NCI-H2029 treated with DMSO at 0.1 percent for 48 hours (cell line): ENCODE measurements around the gene FCER1G.

Source experiments
- DNase-seq: peaks from one replicate; lab custom pipeline; 2025; lab: John Stamatoyannopoulos, UW

Gene FCER1G

GRCh38 chr1:161215076-161215475, at the start of gene FCER1G:
Gene FCER1G (plus strand): TSS chr1:161215295. CDS start chr1:161215322, 27 bp downstream.
- no peak for DNase-seq

GRCh38 chr1:161165742-161166668, 49.1 kb upstream of the FCER1G start, which contains the start of gene PPOX:
Gene PPOX (plus strand): TSS chr1:161166426. CDS start chr1:161166848, 422 bp downstream.
- DNase-seq: peak; percentile 95

GRCh38 chr1:161166669-161167548, 48.2 kb upstream of the FCER1G start:
- no peak for DNase-seq

GRCh38 chr1:161168906-161169305, 46.2 kb upstream of the FCER1G start:
- DNase-seq: no peak

GRCh38 chr1:161171191-161171590, 43.9 kb upstream of the FCER1G start:
- DNase-seq: no peak

GRCh38 chr1:161171696-161172095, 43.4 kb upstream of the FCER1G start:
- no peak for DNase-seq

- DNase-seq: no peak
Observed at GRCh38 chr1:161172349-161172748, 42.7 kb upstream of the FCER1G start.

- DNase-seq: no peak
Observed at GRCh38 chr1:161172776-161173376, 42.2 kb upstream of the FCER1G start.

- DNase-seq: no peak
Observed at GRCh38 chr1:161173711-161174110, 41.4 kb upstream of the FCER1G start.

- no peak for DNase-seq
Observed at GRCh38 chr1:161174911-161175310, 40.2 kb upstream of the FCER1G start.

GRCh38 chr1:161175771-161176453, 39.2 kb upstream of the FCER1G start:
- no peak for DNase-seq

GRCh38 chr1:161176468-161177111, 38.5 kb upstream of the FCER1G start:
- no peak for DNase-seq

- peak; percentile 44 for DNase-seq
Observed at GRCh38 chr1:161177112-161177935, 37.8 kb upstream of the FCER1G start, which contains the start of gene B4GALT3. Gene B4GALT3 (minus strand): TSS chr1:161177507. CDS start chr1:161176060, 1,447 bp downstream.

GRCh38 chr1:161177936-161178244, 37.2 kb upstream of the FCER1G start:
- DNase-seq: no peak

- no peak for DNase-seq
Observed at GRCh38 chr1:161179698-161180097, 35.4 kb upstream of the FCER1G start.

GRCh38 chr1:161180639-161181038, 34.5 kb upstream of the FCER1G start:
- DNase-seq: no peak

- no peak for DNase-seq
Observed at GRCh38 chr1:161182214-161182613, 32.9 kb upstream of the FCER1G start.

GRCh38 chr1:161185282-161185682, 29.8 kb upstream of the FCER1G start:
- DNase-seq: peak; percentile 45

GRCh38 chr1:161185732-161186311, 29.3 kb upstream of the FCER1G start:
- no peak for DNase-seq

GRCh38 chr1:161187311-161187710, 27.8 kb upstream of the FCER1G start:
- DNase-seq: no peak
